Measurements from ENCODE around the gene DOCK1.

- TF ChIP-seq CTCF (conservative IDR thresholded peaks at IDR 0.05; ENCODE audit: low read length): no peak
- TF ChIP-seq EZH2phosphoT487 (IDR thresholded peaks at IDR 0.05; ENCODE audit: borderline replicate concordance): no peak
Measured at GRCh38 chr10:127193125-127193524, 287.9 kb downstream of the DOCK1 start.
